OCI-LY7 (cell line): Measurements from ENCODE around the gene CLCF1. TPM values are rescaled to one million over a fixed set of nuclear protein-coding genes. Genes with fewer than 3 reads are reported as not detected.

Experiments
- BruUV-seq: library from RNA; stranded (reverse); fragments of 400-500 nt; replicated peaks from 2 replicates; lab custom pipeline; 2021; lab: Mats Ljungman, UMichigan
- CTCF ChIA-PET: fragments of 300-600 bp; sonication (Branson Sonifier 250); formaldehyde crosslinking; loops from one replicate; lab custom pipeline; 2022; ENCODE audit warnings: antibody characterized with exemption; ENCODE audit not compliant: unreplicated experiment; lab: Charles Lee
- POLR2A ChIA-PET: fragments of 300-600 bp; sonication (Branson Sonifier 250); formaldehyde crosslinking; loops from one replicate; lab custom pipeline; 2022; ENCODE audit warnings: antibody characterized with exemption; lab: Charles Lee
- DNase-seq: peaks from one replicate; pipeline ENCODE4 v3.0.0-alpha.2; 2015; ENCODE audit warnings: low spot score
- H2AFZ ChIP-seq: fragments of 200-600 bp; sonication (generic), shearing (Covaris generic); 2 replicates; pipeline ENCODE4 v1.6.1; 2014; ENCODE audit warnings: mild to moderate bottlenecking, antibody characterized with exemption, low read length, moderate library complexity
- H3K27ac ChIP-seq: fragments of 200-600 bp; sonication (generic); 2 replicates; pipeline ENCODE4 v1.5.1; 2014; ENCODE audit warnings: mixed run types, low read depth, mild to moderate bottlenecking, moderate library complexity, low read length, inconsistent platforms; ENCODE audit not compliant: poor library complexity, severe bottlenecking
- H3K36me3 ChIP-seq: fragments of 200-600 bp; sonication (generic); 2 replicates; pipeline ENCODE4 v1.6.1; 2014; ENCODE audit warnings: mild to moderate bottlenecking, antibody characterized with exemption, low read length, moderate library complexity, mixed read lengths; ENCODE audit not compliant: insufficient read depth
- H3K4me1 ChIP-seq: fragments of 200-600 bp; sonication (generic); 2 replicates; pipeline ENCODE4 v1.5.1; 2014; ENCODE audit warnings: mild to moderate bottlenecking, low read length; ENCODE audit not compliant: insufficient read depth, poor library complexity, severe bottlenecking
- H3K4me2 ChIP-seq: fragments of 200-600 bp; sonication (generic); 2 replicates; pipeline ENCODE4 v1.6.1; 2014; ENCODE audit warnings: mild to moderate bottlenecking, low read length
- H3K4me3 ChIP-seq: fragments of 200-600 bp; sonication (generic); 2 replicates; pipeline ENCODE4 v1.5.1; 2014; ENCODE audit warnings: mild to moderate bottlenecking, low read depth, low read length; ENCODE audit not compliant: poor library complexity, severe bottlenecking
- H3K79me2 ChIP-seq: fragments of 200-600 bp; sonication (generic); 2 replicates; pipeline ENCODE4 v1.6.1; 2016; ENCODE audit warnings: low read depth, mild to moderate bottlenecking, low read length, moderate library complexity, mixed read lengths; ENCODE audit not compliant: insufficient read depth
- H3K9me2 ChIP-seq: fragments of 200-600 bp; sonication (generic); 2 replicates; pipeline ENCODE4 v1.6.1; 2016; ENCODE audit warnings: mild to moderate bottlenecking, low read length, mixed read lengths; ENCODE audit not compliant: insufficient read depth
- H3K9me3 ChIP-seq: fragments of 200-600 bp; sonication (generic); 2 replicates; pipeline ENCODE4 v1.6.1; 2014; ENCODE audit warnings: mild to moderate bottlenecking, mixed run types, low read length, mixed read lengths
- H4K20me1 ChIP-seq: fragments of 200-600 bp; sonication (generic); 2 replicates; pipeline ENCODE4 v1.6.1; 2014; ENCODE audit warnings: mild to moderate bottlenecking, antibody characterized with exemption, low read length, moderate library complexity, mixed read lengths; ENCODE audit not compliant: insufficient read depth
- EZH2phosphoT487 ChIP-seq: fragments of 200-600 bp; sonication (generic); IDR thresholded peaks from 2 replicates; pipeline ENCODE4 v1.6.1; 2018; ENCODE audit warnings: low read depth, borderline replicate concordance, mild to moderate bottlenecking, mixed run types, antibody characterized with exemption, low read length, moderate library complexity, mixed read lengths
- intact Hi-C: fragments of 100-400 bp; cut with micrococcal nuclease; formaldehyde crosslinking; loops from one replicate; pipeline ENCODE4 v1.10.0; 2022; ENCODE audit not compliant: unreplicated experiment
- total RNA-seq, 2 experiments: library from RNA; depleted of rRNA in 1 of 2; stranded (reverse); fragments of >200 nt in 1 of 2; shearing (Covaris generic) in 1 of 2; gene quantifications; 2 replicates each; pipeline ENCODE4 v1.2.3, GENCODE V29; 2014 to 2022
- TF ChIP-seq, protein P1 (sequence below): fragments of 200-600 bp; sonication (generic); conservative IDR thresholded peaks from 2 replicates; pipeline ENCODE4 v1.5.1; 2014; ENCODE audit warnings: mild to moderate bottlenecking, antibody characterized with exemption, low read length, moderate library complexity, mixed read lengths

The CLCF1 gene
- total RNA-seq, 2 experiments from 2014 or later, result 0.34 to 0.35 TPM

DNA sequence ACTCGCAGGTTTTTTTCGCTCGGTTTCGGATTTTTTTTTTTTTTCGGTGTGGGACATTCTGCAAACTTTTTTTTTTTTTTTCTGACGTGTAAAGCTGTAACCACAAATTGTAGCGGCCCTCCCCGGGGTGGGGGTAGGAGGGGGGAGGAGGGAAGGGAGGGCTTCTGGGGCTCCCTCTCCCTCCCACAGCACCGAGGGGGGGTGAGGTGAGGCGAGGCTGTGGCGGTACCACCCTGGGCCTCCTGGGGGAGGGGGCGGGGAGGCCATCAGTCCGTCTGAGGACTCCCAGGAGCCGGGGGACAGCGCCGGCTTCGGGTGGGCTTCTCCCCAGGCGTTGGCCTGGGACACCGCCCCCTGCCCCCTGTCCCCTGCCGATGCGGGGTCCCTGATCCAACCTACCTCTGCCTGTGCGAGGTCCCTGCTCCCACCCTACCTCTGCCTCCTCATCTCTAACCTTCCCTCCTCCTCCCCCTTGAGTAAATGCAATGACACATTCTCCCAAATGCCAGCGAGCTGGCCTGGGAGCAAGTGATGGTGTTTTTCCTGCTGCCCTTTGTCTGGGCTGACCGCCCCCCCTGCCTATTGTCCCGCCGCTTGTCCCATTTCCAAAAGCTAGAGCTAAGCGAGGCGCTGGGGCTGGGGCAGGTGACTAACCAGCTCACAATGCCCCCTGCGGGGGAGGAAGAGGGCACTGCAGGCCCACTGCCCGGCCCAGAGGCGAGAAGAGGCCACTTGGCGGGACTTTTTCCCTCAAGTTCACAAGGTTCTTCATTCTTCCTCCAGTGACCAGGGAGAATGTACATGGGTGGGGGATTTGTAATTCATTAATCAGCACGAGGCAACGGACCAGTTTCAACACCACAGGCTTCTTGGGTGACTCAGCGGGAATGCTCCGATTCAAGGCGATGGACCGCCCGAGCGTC is 511 bp upstream of the CLCF1 start:
- H2AFZ ChIP-seq, result peak overlapping the region; percentile 79; the same call in 1 of the 2 replicates
- TF ChIP-seq, protein P1, sequence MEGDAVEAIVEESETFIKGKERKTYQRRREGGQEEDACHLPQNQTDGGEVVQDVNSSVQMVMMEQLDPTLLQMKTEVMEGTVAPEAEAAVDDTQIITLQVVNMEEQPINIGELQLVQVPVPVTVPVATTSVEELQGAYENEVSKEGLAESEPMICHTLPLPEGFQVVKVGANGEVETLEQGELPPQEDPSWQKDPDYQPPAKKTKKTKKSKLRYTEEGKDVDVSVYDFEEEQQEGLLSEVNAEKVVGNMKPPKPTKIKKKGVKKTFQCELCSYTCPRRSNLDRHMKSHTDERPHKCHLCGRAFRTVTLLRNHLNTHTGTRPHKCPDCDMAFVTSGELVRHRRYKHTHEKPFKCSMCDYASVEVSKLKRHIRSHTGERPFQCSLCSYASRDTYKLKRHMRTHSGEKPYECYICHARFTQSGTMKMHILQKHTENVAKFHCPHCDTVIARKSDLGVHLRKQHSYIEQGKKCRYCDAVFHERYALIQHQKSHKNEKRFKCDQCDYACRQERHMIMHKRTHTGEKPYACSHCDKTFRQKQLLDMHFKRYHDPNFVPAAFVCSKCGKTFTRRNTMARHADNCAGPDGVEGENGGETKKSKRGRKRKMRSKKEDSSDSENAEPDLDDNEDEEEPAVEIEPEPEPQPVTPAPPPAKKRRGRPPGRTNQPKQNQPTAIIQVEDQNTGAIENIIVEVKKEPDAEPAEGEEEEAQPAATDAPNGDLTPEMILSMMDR, result peak; percentile 78
- TF ChIP-seq EZH2phosphoT487, result no peak
- H3K27ac ChIP-seq, result no peak overlapping the region
- H3K4me2 ChIP-seq, result peak overlapping the region; percentile 82
- peaks cover 40% of the 10 kb centered on the region for H3K4me1 ChIP-seq
- H3K79me2 ChIP-seq, result no peaks in the 10 kb centered on the region
- POLR2A ChIA-PET, result interaction anchor here (0.6 to 1.2 kb wide), 3 partner anchors 9 to 113 kb away, joined by 3 to 7 read pairs (median 4); no protein-coding TSS in a partner anchor
- H3K36me3 ChIP-seq, result no peaks in the 10 kb centered on the region
- H4K20me1 ChIP-seq, result no peaks in the 10 kb centered on the region
- intact Hi-C loops, result loop anchor here (1.0 kb wide), 1 partner anchor 17 kb away; no protein-coding TSS in a partner anchor
- H3K9me2 ChIP-seq, result no peaks in the 10 kb centered on the region
- CTCF ChIA-PET, result interaction anchor here (0.7 to 2.3 kb wide), 3 partner anchors 17 to 28 kb away, joined by 3 to 12 read pairs (median 4); no protein-coding TSS in a partner anchor
- H3K9me3 ChIP-seq, result no peaks in the 10 kb centered on the region
- peak overlapping the region; percentile 67 for H3K4me3 ChIP-seq
- no TSS peak for BruUV-seq
- peak; percentile 77 for DNase-seq

DNA sequence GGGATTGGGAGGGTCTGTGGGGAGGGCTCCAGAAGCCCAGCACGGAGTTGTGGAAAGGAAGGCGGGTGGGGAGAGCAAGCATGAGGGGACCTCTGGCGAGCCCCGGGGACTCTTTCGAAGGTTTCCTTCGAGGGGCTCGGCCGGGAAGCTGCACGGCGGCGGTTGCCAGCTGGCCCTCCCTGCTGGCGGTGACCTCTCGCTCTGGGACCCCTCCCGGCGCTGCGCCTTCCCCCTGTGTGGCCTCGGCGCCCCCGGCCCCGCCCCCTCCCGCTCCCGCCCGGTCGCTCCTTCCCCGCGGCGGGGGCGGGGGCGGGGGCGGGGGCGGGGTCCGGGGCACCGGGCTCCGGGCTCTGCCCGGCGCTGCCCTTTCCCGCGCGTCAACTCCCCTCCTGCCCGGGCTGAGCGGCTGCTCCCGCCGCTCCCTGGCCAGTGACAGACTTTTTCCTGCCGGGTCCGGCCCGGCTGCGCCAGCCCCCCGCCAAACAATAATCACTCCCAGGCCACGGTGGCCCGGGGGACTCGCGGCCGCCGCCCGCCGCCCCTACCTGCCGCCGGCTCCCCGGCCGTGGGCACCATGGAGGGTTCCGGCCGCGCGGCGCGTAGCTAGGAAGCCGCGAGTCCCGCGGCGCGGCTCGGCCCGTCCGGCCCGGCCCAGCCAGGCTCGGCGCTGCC is 941 bp downstream of the CLCF1 start:
- no peak for TF ChIP-seq EZH2phosphoT487
- BruUV-seq, result no TSS peak
- H3K4me3 ChIP-seq, result peak overlapping the region; percentile 67
- H3K36me3 ChIP-seq, result no peaks in the 10 kb centered on the region
- H3K79me2 ChIP-seq, result no peaks in the 10 kb centered on the region
- POLR2A ChIA-PET, result interaction anchor here (1.3 kb wide), 1 partner anchor 8 kb away, joined by 4 read pairs; no protein-coding TSS in a partner anchor
- no peaks in the 10 kb centered on the region for H3K9me3 ChIP-seq
- no peaks in the 10 kb centered on the region for H4K20me1 ChIP-seq
- CTCF ChIA-PET, result interaction anchor here (2.3 kb wide), 1 partner anchor 16 kb away, joined by 12 read pairs; no protein-coding TSS in a partner anchor
- no peaks in the 10 kb centered on the region for H3K9me2 ChIP-seq
- DNase-seq, result no peak
- H3K4me2 ChIP-seq, result peak overlapping the region; percentile 82
- H3K27ac ChIP-seq, result no peak overlapping the region
- peak overlapping the region; percentile 79; the same call in 1 of the 2 replicates for H2AFZ ChIP-seq
- intact Hi-C loops, result no loop called here
- H3K4me1 ChIP-seq, result peaks cover 40% of the 10 kb centered on the region

DNA sequence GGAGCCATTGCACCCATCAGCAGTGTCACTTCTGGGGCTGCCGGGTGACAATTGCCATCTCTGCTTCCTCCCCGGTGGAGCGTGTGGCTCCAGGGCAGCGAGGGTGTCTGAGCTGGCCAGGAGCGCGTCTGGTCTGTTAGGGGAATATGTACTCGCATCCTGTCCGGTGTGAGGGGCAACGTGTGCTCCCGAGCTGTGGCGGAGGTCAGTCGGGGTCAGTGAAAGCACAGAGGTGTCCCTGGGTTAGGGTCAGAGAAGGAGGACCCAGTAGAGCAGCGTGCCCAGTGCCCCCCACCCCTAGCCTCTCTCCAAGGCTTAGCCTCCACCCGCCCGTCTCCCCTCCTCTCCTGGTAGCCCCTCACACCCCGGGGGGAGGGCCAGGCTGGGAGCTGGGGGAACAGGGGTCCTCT is 1.5 kb downstream of the CLCF1 start:
- Histone ChIP-seq H3K79me2 (no peaks in the 10 kb centered on the region), H4K20me1 (no peaks in the 10 kb centered on the region), H3K4me1 (peaks cover 40% of the 10 kb centered on the region), H3K36me3 (no peaks in the 10 kb centered on the region), H3K9me2 (no peaks in the 10 kb centered on the region), H3K4me2 (peak overlapping the region; percentile 52), H2AFZ (no peak overlapping the region), H3K27ac (no peak overlapping the region), H3K9me3 (no peaks in the 10 kb centered on the region), H3K4me3 (peak overlapping the region; percentile 22)
- TF ChIP-seq, protein P1, result no peak
- TF ChIP-seq EZH2phosphoT487, result no peak
- ChIA-PET CTCF (no interaction called here), POLR2A (interaction anchor here (1.3 kb wide), 1 partner anchor 9 kb away, joined by 4 read pairs; no protein-coding TSS in a partner anchor)
- DNase-seq, result no peak
- BruUV-seq, result no TSS peak
- intact Hi-C loops, result no loop called here
